ENCODE results near the gene PPM1B.
A peak's percentile ranks its signal among the peaks of the same experiment; 100 is the strongest.
"Not testable (repeated sequence)": the region's sequence is repeated elsewhere in the genome, so short reads cannot be mapped to it uniquely, and the experiment has no call there.

The PPM1B gene

GRCh38 chr2:44168681-44169154 lies at the start of gene PPM1B:
Gene PPM1B, plus strand, starts transcription at chr2:44168875. Its CDS starts 32,325 bp downstream, at chr2:44201200.
- DNase-seq = no peak

DNA sequence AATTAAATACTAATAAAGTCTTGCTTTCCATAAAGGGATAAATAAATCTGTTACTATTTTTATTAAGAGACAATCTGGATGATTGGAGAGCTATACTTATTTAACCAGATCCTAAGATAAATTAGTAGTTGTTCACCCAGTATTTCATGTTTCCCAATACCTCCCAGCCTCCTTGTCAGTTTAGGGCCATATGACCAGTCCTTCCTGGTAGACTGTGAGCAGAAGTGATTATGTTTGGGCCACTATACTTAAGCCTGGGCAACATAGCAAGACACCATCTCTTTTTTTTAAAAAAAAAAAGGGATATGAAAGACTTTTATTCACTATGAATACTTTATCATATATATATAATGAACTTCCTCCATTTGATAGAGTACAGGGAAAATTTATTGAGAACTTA lies 48.8 kb upstream of the PPM1B start:
- DNase-seq = no peak

DNA sequence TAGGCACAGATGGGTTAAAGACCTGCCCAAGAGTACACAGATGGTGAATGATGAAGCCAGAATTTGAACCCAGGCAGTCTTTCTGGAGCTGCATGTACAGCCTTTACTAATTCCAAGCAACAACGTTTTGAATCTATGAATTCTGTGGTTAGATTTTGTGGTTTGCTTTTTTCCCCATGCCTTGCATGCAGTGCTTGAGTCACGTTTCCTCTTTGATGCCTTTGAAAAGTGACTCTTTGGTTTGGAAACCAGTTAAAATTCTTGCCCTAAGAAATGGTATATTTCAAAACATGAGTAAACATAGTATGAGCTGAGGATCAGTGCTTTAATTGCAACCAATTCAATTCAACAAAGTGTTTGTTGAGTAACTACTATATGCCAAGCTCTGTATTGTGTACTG lies 48.2 kb upstream of the PPM1B start:
- peak; percentile 87 to 91 for DNase-seq

GRCh38 chr2:44121899-44122298 lies 46.8 kb upstream of the PPM1B start:
- no peak for DNase-seq

DNA sequence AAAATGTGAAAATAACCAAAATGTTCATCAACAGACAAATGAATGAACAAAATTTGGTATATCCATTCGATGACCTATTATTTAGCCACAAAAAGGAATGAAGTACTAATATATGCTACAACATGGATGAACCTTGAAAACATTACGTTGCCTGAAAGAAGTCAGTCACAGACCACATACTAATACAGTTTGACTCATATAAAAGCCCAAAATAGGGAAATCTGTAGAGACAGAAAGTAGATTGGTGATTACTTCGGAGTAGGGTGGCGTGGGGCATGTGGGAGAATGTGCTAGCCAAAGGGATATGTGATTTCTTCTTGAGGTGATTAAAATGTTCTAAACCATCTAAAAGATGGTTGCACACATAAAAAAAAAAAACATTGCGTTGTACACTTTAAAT lies 44.2 kb upstream of the PPM1B start:
- no peak for DNase-seq

GRCh38 chr2:44126106-44126797 lies 42.4 kb upstream of the PPM1B start:
- no peak for DNase-seq

DNA sequence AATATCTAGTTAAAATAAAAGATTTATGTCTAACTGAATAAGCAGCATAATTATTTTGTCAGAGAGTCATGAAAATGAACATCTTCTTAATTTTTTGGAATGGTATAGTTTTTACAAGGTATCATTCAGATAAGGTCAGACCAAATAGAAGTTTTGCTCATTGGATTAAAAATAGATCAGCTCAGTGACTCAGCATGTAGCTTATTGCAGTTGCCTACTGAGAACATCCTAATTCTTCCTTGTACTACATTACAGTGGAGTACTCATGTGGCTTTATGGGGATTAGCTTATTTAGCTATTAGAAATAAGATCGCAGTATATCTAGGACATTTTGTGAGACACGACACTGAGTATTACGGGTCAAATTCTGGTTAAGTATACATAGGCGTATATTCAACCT lies 38.2 kb upstream of the PPM1B start:
- DNase-seq = peak; percentile 21 to 30

DNA sequence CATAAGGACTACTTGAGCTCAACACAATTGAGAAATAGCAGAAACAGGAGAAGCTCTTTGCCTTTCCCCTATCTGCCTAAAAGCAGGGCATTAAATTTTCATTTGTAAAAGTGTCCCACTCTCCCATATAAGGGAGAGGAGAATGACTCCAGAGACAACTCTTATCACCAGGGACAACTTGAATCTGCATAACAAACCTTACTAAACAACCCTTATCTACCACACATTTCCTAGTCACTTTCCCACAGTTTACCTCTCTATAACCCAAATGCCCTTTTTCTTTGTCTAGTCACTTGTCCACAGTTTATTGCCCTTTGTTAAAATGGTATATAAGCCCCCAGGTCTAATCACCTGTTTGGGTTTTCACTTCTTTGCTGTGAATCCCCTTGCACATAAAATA lies 37.5 kb upstream of the PPM1B start:
- DNase-seq = no peak

- not testable (repeated sequence) for DNase-seq
These were observed 35.1 kb upstream of the PPM1B start for GRCh38 chr2:44133602-44134001.

DNA sequence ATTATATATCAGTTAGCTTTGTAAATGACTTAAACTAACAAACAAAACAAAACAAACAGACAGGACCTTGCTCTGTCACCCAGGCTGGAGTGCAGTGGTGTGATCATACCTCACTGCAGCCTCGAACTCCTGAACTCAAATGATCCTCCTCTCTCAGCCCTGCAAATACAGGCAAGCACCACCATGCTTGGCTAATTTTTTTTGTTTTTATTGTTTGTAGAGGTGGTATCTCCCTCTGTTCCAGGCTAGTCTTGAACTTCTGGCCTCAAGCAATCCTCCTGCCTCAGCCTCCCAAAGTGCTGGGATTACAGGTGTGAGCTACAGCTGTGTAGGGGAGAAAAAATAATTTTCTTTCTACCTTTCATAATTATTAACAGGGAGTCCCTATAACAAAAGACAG lies 33.8 kb upstream of the PPM1B start:
- no peak for DNase-seq

DNA sequence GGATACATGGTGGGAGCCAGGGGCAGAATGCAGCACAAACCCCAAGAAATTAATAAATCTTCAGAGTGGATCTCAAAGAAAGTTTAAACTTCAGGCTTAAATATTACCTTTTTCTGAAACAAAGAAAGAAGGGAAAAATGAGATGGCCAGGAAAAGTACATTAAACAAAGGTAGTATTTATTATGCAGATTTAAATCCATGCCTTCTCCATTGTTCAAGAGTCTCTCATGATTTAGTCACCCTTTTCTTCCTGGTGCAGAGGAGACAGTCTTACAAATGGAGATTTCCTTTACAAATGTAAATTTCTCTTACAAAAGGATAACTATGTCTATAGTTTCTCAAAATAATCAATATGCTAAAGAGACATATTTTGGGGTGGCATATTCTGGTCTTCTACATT lies 33.4 kb upstream of the PPM1B start:
- DNase-seq = no peak

- no peak for DNase-seq
These were observed 32.9 kb upstream of the PPM1B start for GRCh38 chr2:44135771-44136170.

GRCh38 chr2:44136252-44136651 lies 32.4 kb upstream of the PPM1B start:
- DNase-seq = no peak

GRCh38 chr2:44137048-44137447 lies 31.6 kb upstream of the PPM1B start:
- DNase-seq = no peak

GRCh38 chr2:44137872-44138551 lies 30.7 kb upstream of the PPM1B start:
- no peak for DNase-seq

DNA sequence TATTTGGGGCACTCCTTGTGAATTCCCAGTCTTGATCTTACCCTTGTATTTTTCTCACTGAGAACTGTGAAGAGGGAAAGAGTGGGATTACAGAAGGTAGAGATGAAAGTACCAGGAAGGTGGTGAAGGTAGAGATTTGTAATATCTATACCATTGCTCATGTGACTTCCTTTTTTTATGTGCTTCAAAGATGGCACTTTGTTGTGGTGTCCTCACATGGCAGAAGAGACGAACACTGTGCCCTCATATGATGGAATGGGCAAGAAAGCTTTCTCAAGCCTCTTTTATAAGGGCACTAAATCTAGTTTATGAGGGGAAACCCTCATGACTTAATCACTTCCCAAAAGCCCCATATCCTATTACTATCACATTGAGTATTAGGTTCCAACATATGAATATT lies 28.9 kb upstream of the PPM1B start:
- DNase-seq = no peak

DNA sequence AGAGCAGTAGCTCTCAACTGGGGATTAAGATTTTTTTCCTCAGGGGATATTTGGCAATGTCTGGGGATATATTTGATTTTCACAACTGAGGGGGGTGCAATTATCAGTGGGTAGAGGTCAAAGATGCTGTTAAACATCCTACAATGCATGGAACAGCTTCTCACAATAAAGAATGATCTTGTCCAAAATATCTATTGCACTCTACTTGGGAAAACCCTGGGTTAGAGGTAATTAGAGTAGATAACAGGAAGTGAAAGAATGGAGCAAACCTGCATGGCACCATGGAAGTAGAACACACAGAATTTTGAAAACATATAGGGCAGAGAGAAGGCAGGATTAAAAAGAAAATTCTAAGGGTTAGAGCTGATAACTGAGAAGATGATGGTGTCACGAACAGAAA lies 26.4 kb upstream of the PPM1B start:
- DNase-seq = no peak

DNA sequence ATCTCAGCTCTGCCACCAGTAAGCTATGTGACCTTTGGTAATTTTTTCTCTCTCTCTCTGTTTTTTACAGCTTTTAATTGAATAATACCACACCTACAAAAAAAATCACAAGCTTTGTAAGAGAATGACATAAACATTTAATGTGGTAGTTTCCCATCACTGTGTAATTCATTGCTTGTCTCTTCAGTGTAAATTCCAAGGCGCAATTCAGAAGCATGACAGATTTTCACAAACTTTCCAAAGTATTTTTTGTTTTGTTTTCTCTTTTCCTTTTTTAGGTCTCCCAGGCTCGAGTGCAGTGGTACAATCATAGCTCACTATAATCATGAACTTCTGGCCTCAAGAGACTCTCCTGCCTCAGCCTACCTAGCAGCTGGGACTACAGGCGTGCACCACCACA lies 25.0 kb upstream of the PPM1B start:
- no peak for DNase-seq

- DNase-seq = peak; percentile 31 to 49
These were observed 19.7 kb upstream of the PPM1B start for GRCh38 chr2:44148999-44149398.

DNA sequence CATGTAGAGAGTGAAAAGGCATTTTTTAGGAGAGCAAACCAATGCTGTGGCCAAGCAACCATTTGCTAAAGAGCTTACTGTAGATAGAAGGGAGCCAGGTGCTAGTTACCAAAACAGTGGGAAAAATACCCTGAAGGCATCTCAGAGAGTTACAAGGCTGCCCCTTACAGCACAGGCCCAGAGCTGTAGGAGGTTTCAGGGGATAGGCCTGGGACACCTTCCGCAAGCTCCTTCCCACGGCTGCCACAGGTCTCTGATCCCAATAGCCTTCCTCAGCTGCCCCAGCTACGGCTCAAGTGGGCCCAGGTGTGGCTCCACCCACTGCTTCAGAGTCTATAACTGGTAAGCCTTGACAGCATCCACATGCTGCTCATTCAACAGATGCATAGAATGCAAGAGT lies 18.2 kb upstream of the PPM1B start:
- DNase-seq = no peak

GRCh38 chr2:44152865-44153669 lies 15.6 kb upstream of the PPM1B start:
- no peak for DNase-seq

- no peak for DNase-seq
These were observed 12.8 kb upstream of the PPM1B start for GRCh38 chr2:44155666-44156446.

DNA sequence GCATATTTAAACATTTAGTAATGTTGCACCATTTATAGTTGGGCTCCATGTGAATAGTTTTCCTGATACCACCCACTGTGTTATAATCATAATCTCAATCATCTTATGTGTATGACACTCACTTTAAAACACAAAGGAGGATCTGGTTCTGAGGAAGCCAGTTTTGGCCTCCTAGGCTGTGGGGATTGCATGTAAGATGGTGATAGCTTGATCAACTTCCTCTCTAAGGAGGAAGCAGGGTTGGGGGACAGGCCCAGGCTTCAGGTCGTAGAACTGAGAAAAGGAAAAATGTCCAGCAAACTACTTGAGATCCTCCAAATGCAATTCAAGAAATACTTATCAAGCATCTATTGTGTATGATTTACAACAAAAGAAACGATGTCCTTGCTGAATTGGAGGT lies 4.9 kb upstream of the PPM1B start:
- peak in 1 of 2 experiments; percentile 14 for DNase-seq

All from Kasumi-1 (cell line).